GM18498 (cell line): Measurements from ENCODE around the gene PRR15L.

Source experiments
- ATAC-seq: cut with Tn5 transposase; IDR thresholded peaks from one replicate; pipeline ENCODE4 v1.9.1; 2021; ENCODE audit warnings: mild to moderate bottlenecking, moderate library complexity; ENCODE audit not compliant: unreplicated experiment

The PRR15L gene

DNA sequence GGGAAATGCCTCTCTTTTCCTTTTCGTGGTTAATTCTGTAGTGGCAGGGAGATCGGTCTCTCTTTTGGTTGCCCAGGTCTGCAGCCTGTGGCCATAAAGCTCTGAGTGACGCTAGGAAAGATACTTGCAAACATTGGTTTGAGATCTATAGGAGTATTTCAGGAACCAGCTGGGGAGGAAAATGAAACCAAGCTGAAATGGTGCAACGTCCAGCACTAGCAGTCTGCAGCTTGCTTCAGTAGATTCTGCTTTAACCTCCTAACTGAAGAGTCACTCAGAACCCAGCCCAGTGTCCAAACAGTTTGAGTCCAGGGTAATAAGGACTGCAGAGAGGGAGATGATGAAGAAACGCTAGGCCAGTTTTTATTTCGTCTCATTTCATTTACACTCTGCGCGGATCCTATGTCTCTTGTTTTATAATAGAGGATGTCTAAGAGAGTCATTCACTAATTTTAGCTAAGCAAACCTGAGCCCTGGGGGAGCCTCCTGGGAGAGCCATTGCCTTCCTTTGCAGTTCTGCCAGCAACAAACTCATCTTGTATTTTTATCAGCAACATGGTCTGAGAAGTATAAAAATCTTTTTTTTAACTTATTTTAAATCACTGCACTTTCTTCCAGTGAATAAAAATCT lies 49.6 kb downstream of the PRR15L start:
- no peak for ATAC-seq

DNA sequence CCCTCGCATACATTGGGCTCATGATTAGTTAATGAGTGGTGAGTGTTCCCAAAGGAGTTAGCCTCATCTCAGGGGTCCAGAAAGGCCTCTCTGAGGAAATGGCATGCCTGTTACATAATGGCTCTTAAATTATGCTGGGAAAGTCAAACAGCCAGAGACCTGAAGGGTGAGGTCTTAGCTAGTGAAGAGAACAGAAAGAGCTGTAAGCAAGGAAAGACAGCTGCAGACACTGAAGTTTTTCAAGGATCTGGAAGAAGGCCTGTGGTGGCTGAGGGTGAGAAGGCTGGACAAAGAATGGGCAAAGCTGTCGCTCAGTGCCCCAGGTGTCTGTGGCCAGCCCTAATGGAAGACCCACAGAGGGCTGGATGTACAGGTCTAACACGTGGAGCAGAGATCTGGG lies 51.2 kb downstream of the PRR15L start:
- ATAC-seq: no peak

DNA sequence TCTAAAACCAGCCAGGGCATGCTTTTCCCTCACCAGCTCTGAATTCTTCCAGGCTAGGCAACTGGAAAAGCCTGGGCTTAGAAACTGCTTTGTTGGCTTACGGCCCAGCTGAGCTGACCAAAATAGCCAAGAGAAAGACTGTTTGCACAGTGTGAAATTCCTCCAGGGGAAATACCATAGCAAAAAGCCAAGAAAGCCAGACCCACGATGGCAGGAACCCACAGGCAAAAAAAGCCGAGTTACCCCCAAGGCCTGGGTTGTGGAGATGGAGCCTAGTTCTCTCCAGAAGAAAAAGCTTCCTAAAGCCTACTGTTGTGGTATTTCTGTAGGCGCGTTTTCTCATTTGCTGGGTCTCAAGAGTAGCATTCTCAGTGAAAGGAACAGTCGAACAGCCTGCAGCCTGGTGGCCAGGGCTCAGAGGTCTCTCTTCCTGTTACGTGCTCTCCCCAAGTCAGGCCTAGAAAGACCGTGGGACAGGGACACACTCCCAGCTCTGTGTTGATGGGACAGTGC lies 52.4 kb downstream of the PRR15L start:
- ATAC-seq: no peak

DNA sequence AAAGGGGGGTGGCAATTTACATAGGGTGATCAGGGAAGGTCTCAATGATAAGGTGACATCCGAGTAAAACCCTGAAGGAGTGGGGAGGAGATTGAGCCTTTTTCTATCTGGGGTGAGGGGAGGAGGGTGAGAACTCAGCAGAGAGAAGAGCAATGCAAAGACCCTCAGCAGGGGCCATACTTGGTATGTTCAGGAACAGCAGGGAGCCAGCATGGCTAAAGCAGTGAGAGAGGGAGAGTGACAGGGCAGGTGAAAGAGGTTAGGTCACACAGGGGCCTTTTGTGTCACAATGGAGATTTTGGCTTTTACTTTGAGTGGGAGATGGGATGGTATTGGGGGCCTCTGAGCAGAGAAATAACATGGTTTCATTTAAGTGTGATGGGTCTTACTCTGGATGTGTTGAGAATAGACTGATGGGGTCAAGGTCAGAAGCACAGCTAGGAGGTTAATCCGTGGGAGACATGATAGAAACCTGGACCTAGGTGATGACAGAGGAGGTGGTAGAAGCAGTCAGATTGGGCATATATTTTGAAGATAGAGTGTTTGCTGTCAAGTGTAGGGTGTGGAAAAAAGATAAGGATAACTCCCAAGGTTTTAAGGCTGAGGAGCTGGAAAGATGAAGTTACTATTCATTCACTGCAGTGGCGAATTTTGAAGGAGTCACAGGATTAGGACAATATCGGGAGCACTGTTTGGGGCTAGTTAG lies 55.5 kb downstream of the PRR15L start:
- no peak for ATAC-seq
